ENCODE results near the gene BMP2K.

BMP2K gene

DNA sequence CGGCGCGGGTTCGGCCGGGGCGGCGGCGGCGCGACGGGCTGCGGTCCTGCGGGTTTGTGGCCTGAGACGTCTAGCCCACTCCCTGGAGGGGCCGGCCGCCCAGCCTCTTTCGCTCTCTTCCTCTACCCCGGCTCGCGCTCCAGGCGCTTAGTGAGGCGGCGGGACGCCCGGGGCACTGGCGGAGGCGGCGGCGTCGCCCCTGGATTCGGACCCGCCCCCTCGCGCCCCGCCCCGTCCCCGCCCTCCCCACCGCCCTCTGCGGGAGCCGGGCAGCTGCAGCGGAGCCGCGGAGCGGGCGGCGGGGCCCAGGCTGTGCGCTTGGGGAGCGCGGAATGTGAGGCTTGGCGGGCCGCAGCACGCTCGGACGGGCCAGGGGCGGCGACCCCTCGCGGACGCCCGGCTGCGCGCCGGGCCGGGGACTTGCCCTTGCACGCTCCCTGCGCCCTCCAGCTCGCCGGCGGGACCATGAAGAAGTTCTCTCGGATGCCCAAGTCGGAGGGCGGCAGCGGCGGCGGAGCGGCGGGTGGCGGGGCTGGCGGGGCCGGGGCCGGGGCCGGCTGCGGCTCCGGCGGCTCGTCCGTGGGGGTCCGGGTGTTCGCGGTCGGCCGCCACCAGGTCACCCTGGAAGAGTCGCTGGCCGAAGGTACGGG, at the start of gene BMP2K:
Gene BMP2K, plus strand, starts transcription at position 272 of the 650 bp plus-strand sequence. Its CDS starts 194 bp downstream, at position 466.
- DNase-seq: peak; percentile 90 to 94 (median 91)

DNA sequence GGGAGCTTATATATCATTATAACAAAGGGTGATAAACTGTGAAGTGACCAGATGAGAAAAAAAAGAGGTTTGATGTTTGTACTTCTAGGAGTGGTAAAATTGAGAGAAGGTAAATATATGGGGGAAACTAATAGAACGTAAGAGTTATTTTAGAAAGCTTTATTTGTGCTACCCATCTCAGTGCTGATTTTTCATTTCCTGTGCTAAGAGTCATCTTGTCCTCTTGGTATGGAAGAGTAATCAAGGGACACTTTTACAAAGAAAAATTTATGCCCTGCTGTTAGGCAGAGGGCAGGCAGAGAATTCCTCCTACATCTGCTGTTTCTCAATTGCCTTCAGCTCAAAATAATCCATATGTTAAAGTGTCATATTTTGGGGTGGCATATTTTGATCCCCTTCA, 49.6 kb upstream of the BMP2K start:
- DNase-seq: no peak

DNA sequence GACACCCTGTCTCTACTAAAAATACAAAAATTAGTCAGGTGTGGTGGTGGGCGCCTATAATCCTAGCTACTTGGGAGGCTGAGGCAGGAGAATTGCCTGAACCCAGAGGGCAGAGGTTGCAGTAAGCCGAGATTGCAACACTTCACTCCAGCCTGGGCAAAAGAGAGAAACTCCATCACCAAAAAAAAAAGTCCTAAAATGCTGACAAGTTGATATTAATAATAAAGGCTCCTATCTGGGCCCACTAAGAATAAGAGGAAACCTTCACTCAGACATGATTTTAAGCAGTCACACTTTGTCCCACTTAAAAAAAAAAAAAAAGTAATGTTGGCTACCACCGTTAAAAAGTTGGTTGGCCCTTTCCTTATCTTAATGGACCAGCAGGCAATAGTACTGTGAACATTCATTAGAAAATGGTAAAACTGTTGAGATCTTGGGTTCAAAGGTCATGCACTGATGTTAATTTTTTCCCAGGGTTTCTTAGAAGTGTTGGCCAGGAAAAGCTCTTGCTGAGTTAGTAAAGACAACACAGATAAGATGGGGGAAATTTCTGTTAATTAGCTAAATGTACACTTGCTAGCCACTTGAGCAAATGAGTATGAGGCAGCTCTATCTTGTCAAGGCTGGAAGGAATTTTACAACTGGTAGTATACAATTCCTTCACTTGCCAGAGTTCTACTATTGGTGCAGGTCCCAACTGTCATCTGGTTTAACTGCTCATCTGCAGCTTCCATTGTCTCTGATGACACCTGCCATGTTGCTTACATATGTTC, 43.6 kb upstream of the BMP2K start:
- DNase-seq: no peak

DNA sequence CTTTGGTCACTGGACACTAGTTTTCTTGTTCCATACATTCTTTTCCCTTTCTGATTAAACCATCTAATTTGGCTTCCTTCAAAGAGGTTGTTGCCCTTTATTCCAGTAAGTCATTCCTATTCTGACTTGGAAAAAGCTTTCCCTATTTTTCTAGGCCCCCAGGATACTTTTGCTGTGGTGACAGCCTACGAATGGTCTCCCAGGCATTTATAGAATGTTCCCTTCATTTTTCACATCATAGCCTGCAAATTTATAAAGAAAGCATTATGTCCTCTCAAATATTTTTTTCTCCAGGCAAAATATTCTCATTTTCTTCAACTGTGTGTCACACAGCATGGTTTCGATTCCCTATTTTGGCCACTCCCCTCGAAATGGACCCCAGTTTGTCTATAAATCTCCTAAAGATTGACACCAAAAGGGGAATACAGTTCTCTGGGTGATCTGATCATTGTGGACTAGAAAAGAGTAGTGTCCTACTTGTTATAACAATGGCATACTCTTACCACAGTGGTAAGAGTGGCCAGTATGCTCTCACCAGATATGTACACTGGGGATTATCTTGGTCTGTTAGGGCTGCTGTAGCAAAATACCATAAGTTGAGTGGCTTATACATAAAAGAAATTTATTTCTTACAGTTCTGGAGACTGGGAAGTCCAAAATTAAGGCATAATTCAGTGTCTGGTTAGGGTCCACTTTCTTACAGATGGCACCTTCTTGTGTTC, 41.5 kb upstream of the BMP2K start:
- no peak for DNase-seq

DNA sequence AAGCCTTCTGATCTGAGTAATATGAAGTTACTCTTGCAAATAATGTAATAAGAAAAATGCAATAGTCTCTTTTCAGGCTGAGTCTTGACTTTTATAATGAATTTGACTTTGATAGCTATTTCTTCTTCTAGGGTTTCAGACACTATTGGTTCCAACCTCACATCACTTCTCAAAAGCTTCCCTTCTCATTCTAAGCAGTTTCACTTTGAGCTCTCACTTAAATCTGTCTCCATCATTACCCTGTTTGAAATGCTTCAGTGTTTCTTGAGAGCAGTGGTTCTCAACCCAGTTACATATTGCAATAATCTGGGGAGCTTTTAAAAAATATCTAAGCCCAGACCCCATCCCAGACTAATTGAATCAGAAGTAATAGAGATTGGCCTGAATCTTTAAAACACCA, 40.5 kb upstream of the BMP2K start:
- DNase-seq: no peak

DNA sequence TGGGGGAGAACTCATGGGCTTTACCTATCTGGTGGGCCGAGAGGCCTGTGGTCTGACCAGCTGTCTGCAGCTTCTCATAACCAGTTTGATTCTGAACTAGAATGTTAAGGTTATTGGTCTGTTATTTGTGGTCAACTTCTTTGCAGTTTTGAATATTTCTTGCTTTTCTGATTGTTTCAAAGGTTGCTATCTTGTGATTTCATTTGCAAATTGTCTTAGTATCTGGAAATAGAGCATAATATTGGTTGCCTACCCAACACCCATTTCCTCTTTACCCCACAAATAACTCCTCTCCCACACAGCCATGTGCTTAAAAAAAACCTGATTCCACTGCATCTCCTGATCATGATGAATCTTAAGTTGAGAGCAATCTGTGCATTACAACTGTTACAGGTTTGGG, 39.1 kb upstream of the BMP2K start:
- no peak for DNase-seq

DNA sequence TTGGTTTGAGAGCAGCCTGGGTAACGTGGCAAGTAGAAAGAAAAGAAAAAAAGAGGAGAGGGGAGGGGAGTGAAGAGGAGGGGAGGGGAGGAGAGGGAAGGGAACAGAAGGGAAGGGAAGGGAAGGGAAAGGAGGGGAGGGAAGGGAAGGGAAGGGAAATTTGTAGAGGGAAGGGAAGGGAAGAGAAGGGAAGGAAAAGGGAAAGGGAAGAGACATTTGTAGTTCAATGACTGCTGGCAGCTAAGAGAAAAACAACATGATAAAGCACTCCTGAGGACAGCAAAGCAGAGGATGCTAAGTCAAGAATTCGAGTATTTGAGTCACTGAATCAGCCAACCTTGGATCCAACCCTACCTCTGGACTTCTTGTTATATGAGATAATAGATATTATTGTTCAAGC, 38.2 kb upstream of the BMP2K start:
- DNase-seq: no peak

DNA sequence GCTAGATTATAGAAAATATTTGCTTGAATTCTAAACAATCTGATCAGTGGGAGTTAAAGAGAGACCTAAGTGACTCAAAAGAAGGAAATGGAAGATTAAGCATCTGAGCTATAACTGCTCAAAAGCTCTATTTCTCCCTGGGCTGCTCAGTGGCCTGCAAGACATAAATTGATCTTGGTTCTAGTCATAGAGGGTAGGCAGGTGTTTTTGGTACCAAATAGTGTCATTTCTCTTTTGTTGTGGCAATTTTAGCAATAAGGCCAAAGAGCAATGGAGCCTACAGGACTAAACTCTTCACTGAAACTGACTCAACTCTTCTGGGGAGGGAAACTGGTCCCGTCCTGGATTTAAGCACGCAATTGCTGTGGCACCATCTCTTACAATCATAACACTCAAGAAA, 33.9 kb upstream of the BMP2K start:
- no peak for DNase-seq

DNA sequence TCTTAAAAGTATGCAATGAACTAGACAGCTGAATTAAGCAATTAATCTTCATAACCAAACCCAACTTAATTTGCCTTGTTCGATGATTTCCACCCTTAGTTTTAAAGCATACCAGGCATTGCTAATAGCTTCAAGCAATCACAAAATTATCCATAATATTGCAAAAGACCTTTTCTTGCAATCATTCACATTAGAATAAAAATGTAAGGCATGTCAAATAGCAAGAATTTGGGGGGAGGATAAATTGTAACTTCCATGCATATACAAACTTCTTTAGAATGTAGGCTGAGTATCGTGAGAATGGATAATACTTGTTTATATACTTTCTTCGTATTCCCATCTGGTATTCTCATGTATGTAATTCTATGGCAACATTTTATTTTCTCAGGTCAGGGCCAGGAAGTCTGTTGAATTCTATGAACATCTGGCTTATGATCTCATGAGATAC, 28.7 kb upstream of the BMP2K start:
- no peak for DNase-seq

DNA sequence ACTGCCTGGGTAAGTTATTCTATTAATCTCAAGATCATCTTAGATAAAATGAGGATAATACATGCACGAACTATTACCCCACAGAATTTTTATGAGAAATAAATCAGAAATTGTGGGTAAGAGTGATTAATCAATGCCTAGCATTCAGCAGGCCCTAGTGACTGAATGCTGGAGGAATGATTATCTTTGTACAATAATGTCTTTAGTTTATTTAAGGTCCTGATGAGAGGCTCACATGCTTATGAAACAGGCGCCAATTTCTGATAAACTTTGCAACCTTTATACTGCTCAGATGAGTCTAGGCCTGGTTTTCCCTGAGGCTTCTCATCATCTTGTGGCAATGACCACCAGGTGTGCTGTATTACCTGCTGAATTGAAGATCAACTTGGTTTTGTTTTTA, 27.8 kb upstream of the BMP2K start:
- no peak for DNase-seq

DNA sequence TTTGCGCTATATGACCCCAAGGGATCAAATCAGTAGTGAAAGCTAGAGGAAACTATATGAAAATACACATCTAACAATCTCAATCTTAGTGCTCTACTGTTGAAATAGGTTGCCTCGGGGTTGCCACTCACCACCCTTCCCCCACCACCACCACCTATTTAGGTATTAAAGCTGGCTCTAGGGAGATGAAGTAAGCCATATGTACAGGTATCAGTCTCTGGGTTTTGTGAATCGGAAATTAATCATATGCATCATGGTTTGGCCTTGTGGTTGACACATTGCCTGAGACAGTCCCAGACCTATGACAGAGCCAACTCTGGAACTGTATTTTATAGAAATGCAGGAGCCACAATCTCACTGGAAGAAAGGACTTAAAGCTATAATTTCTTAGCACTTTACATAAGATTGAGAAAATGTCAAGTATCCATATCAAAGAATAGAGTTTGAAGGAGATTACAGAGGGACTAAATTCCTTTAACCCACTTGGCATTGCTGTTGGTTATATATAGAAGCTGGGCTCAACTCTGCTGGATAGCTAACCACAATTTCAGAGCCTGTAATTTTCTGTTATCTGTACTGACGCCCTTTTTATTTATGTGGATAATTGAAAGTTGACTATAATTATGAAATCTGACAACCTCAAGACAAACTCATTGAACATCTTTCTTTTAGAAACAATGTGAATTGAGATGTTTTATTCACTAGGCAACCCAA, 26.7 kb upstream of the BMP2K start:
- no peak for DNase-seq

DNA sequence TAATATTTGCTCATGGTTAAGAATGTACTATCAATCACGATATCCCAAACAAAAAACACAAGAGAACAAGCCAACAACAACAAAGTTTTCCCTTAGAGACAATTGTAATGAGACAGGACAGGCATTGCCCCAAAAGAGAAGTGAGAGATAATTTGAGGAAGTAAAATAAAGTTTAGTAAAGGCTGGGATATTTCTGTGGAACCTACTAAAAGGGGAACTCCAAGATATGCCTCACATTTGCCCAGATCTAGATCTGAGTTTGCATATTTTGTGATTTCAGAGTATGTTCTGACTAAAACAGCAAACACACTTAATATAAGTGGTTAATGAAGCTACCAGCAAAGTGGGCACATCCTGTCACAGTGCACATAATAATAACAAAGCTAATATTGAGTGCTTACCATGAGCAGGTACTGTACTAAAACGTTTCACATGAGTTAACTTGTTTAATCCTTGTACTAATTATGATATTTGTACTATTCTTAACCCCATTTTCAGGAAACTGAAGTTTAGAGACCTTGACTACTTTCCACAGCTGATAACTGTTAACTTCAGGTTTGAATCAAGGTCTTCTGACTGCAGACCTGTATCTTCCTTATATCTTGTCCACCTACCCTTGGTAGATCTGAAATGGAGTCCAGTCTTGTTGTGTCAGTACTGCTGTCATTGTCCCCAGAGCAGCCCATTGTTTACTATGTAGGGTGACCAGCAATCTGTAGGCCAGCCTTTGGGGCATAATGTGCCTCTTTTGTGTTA, 26.0 kb upstream of the BMP2K start:
- peak in 1 of 3 experiments; percentile 16 for DNase-seq

DNA sequence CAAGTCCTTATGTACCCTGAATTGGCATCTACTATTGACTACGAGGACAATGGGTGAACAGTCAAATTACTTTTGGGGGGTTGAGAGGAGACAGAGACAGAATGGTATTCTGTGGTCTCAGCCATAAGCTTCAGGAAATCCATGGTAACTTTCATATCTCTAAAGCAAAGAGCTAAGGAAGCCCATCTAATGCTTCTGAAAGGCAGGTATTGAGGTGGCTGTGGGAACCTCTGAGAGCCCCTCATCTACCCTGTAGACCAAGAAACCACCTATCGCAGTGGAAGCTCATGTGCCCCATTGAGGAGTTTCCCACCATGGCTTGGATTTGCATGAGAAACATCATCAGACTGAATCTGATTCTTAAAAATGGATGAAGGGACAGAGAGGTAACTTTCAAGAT, 23.1 kb upstream of the BMP2K start:
- DNase-seq: no peak

DNA sequence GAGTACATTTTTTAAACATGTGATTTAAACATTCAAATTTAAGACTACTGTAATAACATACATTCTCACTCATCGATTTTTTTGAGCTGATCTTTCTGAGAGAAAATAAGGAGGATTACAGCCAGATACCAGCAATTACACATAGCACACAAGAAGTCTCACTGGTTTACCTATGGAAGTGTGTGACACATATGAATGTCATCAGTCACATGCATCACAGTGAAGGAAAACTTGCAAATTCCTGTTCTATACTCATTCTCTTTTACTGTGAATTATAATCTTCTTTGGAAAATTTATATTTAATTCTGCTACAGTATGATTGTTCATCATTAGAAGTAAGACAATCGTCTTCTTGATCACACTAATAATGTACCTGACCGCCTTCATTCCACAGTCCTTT, 21.3 kb upstream of the BMP2K start:
- DNase-seq: no peak

DNA sequence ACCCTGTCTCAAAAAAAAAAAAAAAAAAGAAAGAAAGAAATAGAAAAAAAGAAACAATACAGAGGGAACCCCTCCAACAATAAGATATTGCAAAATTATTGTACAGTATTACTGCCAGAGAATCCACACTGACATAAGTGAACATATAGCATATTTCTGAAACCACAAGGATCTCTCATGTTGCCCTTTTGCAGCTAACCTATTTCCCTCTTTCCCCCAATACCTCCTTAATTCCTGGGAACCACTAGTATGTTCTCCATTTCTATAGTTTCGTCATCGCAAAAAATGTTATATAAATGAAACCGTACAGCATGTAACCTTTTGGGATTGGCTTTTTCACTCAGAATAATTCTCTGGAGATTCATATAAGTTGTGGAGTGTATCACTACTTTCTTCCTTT, 20.0 kb upstream of the BMP2K start:
- DNase-seq: no peak

DNA sequence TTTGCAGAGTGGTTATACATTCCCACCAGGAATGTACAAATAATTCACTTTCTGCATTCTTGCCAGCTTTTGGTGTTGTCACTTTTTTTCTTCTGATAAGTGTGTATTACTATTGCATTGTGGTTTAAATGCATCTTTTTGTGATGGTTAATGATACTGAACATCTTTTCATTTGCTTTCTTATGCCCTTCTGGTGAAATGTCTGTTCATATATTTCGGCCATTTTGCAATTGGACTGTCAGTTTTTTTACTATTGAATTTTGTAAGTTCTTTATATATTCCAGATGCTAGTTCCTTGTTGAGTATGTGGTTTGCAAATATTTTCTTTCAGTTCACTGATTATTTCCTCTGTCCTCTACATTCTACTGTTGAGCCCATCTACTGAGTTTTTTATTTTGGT, 19.4 kb upstream of the BMP2K start:
- no peak for DNase-seq

DNA sequence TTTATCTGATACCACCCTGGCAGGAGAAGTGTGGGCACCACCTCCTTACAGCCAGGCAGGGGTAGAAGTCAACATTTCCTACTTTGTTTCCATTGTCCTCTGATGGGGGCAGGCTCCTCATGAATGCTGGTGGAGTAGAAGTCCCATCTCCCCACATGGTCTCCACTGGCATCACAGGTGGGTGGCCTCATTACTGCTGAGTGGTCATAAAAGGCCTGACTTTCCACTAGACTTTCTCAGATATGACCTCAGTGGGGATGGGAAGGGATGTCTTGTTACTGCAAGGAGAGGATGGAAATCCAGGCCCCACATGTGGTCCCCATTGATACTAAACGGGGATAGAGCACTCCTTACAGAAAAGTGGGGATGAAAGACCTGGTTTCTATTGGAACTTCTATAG, 18.6 kb upstream of the BMP2K start:
- no peak for DNase-seq

DNA sequence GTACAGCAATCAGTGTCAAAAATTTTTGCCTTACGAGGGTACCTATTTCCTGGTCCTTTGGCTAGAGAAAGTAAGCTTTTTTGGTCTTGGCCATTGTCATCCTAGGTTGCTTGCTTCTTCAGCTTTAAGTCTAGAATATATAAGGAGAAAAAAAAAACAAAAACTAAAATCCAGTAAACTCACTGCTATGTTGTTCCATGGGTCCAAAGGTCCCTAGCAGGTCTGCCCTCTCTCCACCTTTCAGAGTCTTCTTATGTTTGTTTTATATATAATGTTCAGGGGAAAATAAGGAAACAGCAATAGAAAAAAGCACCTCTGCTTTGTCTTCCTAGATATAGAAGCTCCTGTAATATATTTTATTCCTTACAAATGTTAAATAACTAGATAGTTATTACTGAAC, 18.1 kb upstream of the BMP2K start:
- DNase-seq: no peak

DNA sequence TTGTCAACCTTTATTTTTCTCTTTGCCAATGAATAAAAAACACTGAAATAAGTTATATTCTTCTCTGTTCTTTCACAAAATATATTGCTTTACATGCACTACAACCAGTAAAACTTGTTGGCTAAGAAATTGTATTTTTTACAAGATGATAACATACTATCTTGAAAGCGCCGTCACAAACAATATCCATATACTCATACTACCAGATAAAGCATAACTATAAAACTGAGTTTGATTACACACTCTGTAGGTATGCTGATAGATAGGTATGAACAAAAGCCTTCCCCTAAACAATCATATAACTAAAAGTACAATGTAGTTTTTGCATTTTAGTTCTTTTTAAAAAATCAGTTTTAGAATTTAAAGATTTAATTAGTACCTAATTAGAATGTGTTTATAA, 13.6 kb upstream of the BMP2K start:
- no peak for DNase-seq

DNA sequence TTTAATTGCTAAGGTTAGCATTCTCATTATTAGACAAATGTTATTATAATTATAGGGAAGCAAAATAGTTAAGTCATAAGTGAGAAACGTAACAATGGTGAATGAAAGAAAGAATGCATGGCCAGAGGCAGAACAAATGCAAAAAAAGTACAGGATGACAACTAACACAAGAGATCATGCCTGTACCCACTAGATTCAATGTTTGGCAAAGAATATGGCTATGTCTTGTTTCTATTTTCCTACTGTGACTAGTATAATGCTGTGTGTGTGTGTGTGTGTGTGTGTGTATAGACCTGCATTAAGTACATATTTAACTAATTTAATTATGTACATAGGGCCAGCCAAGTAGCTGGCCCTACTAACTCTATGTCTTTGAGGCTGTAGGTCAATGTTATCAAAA, 12.9 kb upstream of the BMP2K start:
- peak in 1 of 3 experiments; percentile 28 for DNase-seq

DNA sequence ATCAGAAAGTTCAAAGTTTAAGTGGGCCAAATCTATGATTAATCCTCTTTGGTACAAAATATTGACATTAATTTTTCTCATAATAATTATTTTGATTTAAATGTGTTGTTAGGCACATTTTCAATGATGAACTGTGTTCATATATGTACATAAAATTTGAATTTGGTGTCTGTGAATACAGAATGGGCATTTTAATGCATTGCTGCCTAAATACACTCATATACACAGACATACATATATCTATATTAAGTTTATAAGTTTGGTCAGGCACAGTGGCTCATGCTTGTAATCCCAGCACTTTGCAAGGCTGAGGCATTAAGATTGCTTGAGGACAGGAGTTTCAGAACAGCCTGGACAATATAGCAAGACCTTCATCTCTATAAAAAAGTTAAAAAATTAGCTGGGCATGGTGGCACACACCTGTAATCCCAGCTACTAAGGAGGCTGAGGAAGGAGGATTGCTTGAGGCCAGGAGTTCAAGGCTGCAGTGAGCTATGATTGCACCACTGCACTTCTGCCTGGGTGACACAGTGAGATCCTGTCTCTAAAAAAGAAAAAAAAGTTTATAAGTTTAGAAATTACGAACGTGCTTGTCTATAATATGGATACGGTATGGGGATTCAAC, 12.3 kb upstream of the BMP2K start:
- DNase-seq: no peak

DNA sequence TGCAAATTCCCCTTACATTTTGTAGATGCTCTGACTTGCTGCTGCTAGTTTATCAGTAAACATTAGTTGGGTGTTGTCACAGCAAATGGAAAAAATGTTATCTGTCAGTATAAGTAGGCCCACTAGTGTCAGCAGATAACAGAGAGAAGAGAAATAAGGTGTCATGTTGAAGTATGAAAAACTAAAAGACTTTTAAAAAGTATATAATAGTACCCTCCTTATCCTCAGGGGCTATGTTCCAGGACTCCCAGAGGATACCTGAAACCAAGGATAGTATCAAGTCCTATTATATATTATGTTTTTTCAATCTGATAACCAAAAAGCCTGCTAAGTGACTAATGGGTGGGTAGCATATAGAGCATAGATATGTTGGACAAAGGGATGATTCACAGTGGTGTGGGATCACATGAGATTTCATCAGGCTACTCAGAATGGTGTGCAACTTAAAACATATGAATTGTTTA, 11.6 kb upstream of the BMP2K start:
- DNase-seq: no peak
